Germinal center (tissue), 1 donor: ENCODE data around the gene PDE4B.

Experiments used
- DNase-seq: peaks from one replicate; pipeline ENCODE4 v3.0.0; 2012; ENCODE audit warnings: mixed read lengths, low spot score

Gene PDE4B

GRCh38 chr1:66262208-66262963, 469.7 kb downstream of the PDE4B start:
- no peak for DNase-seq

DNA sequence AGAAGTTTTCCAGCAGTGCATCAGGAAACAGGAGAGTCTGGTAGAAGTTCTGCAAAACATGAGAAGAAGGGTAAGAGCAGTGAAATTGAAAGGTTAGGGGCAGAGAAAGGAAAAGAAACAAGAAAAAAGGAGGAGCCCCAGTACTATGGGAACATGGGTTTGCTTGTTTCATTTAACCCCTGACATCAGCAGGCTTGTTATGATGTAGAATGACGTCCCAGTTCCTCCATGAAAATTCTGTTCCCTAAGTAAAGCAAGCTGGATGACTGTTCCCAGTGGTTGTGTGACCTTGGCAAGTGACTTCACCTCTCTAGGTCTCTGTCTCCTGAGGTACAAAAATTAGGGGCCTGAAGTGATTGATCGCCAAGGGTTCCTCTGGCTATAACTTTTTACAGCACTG, 472.6 kb downstream of the PDE4B start:
- no peak for DNase-seq

DNA sequence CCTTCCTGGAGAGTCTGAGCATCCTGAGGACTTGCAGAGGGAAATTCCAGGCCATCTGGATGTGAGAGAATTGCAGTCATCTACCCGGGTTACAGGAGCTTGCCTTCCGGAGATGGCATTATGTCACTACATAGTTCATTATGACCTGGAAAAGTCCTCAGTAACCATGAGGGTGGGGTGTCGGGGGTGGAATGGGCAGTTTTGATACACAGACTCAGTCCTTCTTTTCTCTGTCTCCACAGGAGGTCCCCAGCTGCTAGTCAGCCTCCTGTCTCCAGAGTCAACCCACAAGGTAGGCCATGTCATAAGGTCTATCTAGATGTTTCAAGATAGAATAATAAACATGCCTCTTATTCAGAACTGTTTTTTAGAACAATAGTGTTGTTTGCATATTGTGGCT, 473.1 kb downstream of the PDE4B start:
- DNase-seq = no peak

- no peak for DNase-seq
Observed at GRCh38 chr1:66266350-66266749, 473.7 kb downstream of the PDE4B start.

GRCh38 chr1:66266756-66267155, 474.1 kb downstream of the PDE4B start:
- DNase-seq = no peak

DNA sequence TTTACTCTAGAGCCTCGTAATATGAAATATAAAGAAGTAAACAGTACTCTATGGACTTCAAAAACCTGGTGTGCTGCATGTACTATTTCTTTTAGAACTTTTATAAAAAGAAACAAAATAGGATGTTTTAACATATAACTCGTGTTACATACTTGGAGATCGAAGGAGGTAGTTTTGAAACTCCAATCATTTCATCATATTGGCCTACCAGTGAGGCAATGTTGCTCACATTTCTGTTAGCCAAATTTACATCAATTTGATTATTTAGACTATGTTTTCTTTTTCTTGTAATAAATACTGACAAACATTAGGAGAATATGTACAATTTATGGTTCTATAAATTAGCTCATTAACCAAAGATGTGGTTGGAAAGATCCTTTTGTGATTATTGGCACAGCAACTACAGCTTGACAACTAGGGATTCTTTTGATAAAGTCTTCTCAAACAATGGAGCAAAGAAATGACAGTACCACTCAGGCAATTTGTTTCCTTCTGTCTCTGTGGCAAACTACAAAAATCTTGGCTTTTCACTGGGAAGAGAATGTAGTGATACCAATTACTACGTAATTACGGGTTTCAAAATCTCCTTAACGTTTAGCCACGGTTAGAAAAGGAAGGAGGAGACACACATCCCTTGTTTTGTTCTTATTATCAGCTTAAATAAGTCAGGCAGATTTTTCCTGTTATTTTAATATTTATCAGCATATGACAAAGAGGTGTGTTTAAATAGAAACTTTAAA, 474.7 kb downstream of the PDE4B start:
- DNase-seq = no peak

GRCh38 chr1:66269222-66269621, 476.5 kb downstream of the PDE4B start:
- DNase-seq = no peak

DNA sequence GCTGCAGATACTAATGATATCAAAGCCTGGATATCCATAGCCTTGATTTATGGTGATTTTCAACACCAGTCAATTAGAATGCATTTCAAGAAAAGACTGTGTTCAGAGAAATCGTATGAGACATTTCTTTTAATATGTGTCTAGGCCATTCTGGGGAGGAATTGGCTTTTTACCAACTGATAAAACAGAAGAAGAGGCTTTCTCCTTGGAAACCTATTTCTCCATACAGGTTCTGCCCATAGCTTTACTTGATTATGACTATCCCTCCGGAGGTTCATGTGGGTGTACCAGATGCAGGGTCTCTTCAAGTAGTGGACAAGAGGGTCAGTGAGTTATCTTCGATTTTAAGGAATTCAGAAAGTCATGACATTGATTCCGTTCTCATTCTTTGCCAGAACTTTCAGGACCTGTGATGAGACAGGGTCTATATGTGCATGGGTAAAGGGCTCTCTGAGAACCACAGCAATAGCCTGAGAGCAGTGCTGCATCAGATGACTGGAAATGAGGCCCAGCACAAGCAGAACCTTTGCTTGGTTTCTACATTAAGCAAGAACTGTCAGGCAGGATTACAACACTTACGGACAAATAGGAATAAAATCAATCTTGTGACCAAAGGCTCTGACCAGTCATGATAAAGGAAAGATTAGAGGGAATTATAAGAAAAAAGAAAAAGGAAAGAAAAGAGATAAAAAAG, 477.6 kb downstream of the PDE4B start:
- no peak for DNase-seq

GRCh38 chr1:66271216-66271903, 478.7 kb downstream of the PDE4B start:
- DNase-seq = peak; percentile 17

DNA sequence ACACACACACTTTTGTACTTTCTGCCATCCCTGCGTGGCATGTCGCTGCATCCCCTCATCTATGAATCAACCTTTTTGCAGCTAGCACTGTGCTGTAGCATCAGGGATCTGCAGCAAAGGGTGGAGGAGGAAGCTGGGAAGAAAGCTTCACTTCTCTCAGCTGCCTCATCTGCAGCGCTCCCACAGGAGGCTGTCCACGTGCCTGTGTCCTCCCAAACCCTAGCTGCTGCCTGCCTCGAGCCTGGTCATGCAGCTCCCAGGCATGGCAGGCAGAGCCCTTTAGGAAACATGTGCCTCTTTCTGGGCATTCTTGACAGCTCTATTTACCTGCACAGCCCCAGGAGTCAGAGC, 479.2 kb downstream of the PDE4B start:
- no peak for DNase-seq

- DNase-seq = no peak
Observed at GRCh38 chr1:66273656-66274055, 481.0 kb downstream of the PDE4B start.

GRCh38 chr1:66274634-66275033, 481.9 kb downstream of the PDE4B start:
- no peak for DNase-seq

- no peak for DNase-seq
Observed at GRCh38 chr1:66275083-66275482, 482.4 kb downstream of the PDE4B start.

- DNase-seq = no peak
Observed at GRCh38 chr1:66275601-66276023, 482.9 kb downstream of the PDE4B start.

DNA sequence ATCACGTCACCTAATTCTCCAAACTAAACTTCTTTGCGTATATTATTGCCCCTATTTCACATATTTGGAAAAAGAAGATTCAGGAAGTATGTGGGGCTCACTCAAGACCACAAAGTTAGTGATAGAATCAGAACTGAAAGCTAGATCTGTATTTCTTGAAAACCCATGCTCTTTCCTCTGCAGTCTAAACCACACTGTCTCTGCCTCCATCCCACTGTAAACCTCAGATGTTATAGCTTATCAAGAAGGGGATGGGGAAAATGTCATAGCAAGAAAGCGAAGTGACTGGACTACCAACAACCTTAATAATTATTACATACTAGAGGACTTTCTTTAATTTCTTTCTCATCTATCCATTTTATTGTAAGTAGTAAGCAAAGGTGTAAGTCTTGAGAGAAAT, 483.5 kb downstream of the PDE4B start:
- DNase-seq = no peak

DNA sequence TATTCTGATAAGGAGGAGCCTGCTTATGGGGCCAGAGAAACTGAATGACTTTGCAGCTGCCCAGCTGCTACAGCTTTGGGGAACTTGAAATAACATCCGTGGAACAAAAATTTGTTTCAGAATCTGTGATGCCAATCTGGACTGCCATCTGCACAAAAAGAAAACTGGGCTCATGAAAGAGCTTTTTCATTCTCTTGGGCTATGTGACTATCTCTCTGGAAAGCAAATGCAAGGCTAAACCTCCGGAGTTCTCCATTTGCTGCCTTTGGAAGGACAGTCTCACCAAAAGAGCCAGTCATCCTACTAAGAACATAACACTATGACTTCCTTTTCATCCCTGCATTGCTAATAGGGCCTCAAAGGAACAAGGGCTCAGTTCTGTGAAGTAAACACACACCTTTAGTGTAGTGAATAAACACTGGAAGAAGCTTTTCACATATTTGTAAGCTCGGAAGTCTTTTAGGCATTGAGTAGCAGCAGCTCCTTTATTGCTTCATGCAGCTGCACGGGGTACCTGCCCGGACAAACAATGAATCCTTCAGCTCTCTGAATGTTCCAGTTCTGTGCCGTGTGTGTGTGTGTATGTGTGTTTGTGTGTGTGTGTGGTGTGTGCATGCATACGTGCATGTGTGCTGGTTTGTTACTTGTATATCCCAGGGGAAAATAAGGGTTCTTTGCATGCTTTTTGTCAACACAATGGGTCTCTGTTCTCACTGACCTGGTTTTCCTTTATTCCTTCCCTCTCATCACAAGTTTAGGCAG, 485.7 kb downstream of the PDE4B start:
- no peak for DNase-seq

- DNase-seq = no peak
Observed at GRCh38 chr1:66281808-66282207, 489.1 kb downstream of the PDE4B start.

GRCh38 chr1:66282343-66282852, 489.7 kb downstream of the PDE4B start:
- DNase-seq = peak; percentile 62

DNA sequence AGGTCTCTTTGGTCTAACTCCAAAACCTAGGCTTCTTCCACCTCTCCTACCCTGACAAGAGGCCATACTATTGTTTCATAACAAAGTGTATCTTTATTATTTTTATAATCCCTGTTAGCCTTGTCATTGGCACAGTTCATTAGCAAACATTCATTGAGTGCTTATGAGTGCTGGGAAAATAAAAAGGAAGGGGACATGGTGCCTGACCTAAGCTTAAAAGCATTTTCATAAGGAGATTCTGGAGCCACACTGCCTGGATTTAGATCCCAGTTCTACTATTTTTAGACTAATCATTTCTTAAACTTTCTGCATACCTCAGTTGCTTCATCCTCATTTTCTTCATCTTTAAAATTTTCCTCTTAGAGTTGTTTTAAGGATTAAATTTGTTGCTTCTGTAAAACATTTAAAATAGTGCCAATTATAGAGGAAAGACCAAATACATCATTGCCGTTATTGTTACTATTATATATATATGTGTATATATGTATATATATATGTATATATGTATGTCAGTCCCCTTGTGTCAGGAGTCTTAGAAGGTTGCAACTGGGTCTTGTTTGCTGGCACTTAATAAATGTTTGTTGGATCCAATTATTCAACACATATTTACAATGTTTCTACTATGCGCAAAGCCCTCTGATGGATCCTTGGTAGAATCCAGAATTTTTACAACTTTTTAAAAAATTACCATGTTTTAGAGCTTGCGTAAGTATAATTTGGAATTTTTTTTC, 490.4 kb downstream of the PDE4B start:
- DNase-seq = no peak

DNA sequence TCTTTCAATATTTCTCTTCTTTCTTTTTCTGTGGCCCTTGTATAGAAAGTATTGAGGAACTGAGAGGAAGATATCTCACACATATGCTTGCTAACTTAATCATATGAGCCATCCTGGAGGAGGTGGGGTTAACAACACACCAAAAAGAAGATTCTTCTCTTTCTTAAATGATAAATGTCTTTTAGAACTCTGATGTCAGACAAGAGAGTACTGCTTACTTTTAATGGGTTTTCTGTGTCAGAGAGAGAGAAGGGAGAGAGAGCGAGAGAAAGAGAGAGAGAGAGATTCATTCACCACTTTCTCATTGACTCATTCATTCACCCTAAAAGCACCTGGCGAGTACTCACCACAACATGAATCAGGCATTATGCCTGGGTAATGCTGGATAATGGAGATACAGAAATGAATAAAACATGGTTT, 490.9 kb downstream of the PDE4B start:
- no peak for DNase-seq

- DNase-seq = no peak
Observed at GRCh38 chr1:66284746-66285145, 492.1 kb downstream of the PDE4B start.
